DMS53 treated with DMSO at 0.1 percent for 48 hours (cell line): ENCODE data around the gene TNIP1.

Source experiments
- DNase-seq: peaks from one replicate; lab custom pipeline; 2025; ENCODE audit not compliant: unreplicated experiment; lab: John Stamatoyannopoulos, UW

The TNIP1 gene

GRCh38 chr5:151042453-151043093, 38.3 kb downstream of the TNIP1 start:
- no peak for DNase-seq

GRCh38 chr5:151041577-151042268, 39.1 kb downstream of the TNIP1 start:
- DNase-seq = no peak

- DNase-seq = no peak
Observed at GRCh38 chr5:151040211-151040747, 40.6 kb downstream of the TNIP1 start.

GRCh38 chr5:151039665-151040064, 41.2 kb downstream of the TNIP1 start:
- DNase-seq = no peak

- no peak for DNase-seq
Observed at GRCh38 chr5:151038801-151039238, 42.0 kb downstream of the TNIP1 start.

- no peak for DNase-seq
Observed at GRCh38 chr5:151038412-151038745, 42.5 kb downstream of the TNIP1 start.

- no peak for DNase-seq
Observed at GRCh38 chr5:151037561-151038411, 43.0 kb downstream of the TNIP1 start.

GRCh38 chr5:151036556-151036955, 44.3 kb downstream of the TNIP1 start:
- DNase-seq = no peak

GRCh38 chr5:151034422-151035379, 46.1 kb downstream of the TNIP1 start:
- DNase-seq = no peak

GRCh38 chr5:151033217-151033934, 47.5 kb downstream of the TNIP1 start:
- no peak for DNase-seq

GRCh38 chr5:151031554-151031953, 49.3 kb downstream of the TNIP1 start:
- DNase-seq = no peak

- DNase-seq = no peak
Observed at GRCh38 chr5:151030379-151030778, 50.5 kb downstream of the TNIP1 start.

- no peak for DNase-seq
Observed at GRCh38 chr5:151030056-151030336, 50.8 kb downstream of the TNIP1 start.

- DNase-seq = no peak
Observed at GRCh38 chr5:151029179-151030055, 51.4 kb downstream of the TNIP1 start.

GRCh38 chr5:151028717-151029116, 52.1 kb downstream of the TNIP1 start:
- DNase-seq = no peak

GRCh38 chr5:151027961-151028479, 52.8 kb downstream of the TNIP1 start:
- no peak for DNase-seq

GRCh38 chr5:151026679-151027078, 54.2 kb downstream of the TNIP1 start:
- DNase-seq = no peak

- DNase-seq = no peak
Observed at GRCh38 chr5:151026088-151026487, 54.7 kb downstream of the TNIP1 start.

- no peak for DNase-seq
Observed at GRCh38 chr5:151025250-151025606, 55.6 kb downstream of the TNIP1 start.
